ENCODE measurements around the gene PRSS8. TPM values are rescaled to one million over a fixed set of nuclear protein-coding genes. Genes with fewer than 3 reads are reported as not detected.
A peak's percentile ranks its signal among the peaks of the same experiment; 100 is the strongest.

Gene PRSS8
- total RNA-seq, 1 experiment from 2014 or later = 154 TPM

GRCh38 chr16:31129568-31130335 is 5.8 kb downstream of the PRSS8 start:
- no peak for DNase-seq
- TF ChIP-seq, protein P1, sequence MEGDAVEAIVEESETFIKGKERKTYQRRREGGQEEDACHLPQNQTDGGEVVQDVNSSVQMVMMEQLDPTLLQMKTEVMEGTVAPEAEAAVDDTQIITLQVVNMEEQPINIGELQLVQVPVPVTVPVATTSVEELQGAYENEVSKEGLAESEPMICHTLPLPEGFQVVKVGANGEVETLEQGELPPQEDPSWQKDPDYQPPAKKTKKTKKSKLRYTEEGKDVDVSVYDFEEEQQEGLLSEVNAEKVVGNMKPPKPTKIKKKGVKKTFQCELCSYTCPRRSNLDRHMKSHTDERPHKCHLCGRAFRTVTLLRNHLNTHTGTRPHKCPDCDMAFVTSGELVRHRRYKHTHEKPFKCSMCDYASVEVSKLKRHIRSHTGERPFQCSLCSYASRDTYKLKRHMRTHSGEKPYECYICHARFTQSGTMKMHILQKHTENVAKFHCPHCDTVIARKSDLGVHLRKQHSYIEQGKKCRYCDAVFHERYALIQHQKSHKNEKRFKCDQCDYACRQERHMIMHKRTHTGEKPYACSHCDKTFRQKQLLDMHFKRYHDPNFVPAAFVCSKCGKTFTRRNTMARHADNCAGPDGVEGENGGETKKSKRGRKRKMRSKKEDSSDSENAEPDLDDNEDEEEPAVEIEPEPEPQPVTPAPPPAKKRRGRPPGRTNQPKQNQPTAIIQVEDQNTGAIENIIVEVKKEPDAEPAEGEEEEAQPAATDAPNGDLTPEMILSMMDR (conservative IDR thresholded peaks at IDR 0.05) = no peak
- POLR2A ChIA-PET (ENCODE audit: unreplicated experiment) = interaction anchor here (0.6 to 1.4 kb wide), 2 partner anchors 12 to 51 kb away, joined by 10 to 15 read pairs; partner anchors contain the start of gene KAT8

DNA sequence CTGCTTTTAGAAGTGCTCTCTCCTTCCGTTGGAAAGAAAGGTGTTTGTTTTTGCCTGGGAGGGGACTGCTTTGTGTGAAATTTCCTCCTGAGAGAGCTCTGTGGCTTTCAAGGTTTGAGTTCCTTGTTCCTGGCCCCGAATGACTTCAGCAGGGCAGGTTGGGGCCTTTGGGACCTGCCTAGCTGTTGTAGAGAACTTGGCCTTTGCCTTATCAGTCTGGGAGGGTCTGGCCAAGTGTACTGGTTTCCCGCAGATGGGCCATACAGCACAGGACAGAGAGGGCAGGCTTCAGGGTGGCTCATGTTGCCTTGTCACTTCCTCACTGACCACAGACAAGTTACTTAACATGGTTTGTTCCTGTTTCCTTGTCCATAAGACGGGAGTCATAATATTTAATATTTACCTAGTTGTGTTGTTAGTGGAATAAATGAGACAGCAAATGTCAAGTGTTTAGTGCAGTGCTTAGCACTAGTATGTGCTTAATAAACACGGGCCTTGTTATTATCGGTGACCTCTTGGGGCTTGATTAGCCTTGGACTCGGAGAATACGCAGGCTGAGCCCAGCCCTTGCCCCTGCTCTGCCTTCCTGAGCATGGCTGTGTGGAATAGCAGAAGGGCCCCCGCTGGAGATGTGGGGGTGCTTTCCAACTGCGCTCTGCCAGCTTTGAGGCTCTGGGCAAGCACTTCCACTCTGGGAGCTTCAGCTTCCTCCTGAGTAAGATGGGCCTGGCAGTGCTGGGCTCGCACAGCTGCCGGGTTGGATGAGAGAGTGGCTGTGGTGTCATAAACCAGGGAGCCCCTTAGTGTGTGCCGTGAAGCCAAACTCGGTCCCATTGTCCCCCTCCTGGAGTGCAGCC is 6.6 kb downstream of the PRSS8 start:
- Histone ChIP-seq H3F3A (ENCODE audit: insufficient read depth, low read depth) (peaks cover 57% of the 10 kb centered on the region), H2AFZ (no peak overlapping the region), H3K9me3 (ENCODE audit: insufficient read depth, low read depth) (no peaks in the 10 kb centered on the region), H3K4me2 (peak overlapping the region; percentile 61), H3K27me3 (ENCODE audit: insufficient read depth, low read depth) (no peaks in the 10 kb centered on the region), H3K27ac (peak overlapping the region; percentile 91), H3K9me2 (ENCODE audit: insufficient read depth) (no peaks in the 10 kb centered on the region), H3K79me2 (ENCODE audit: low read depth) (peaks cover 7% of the 10 kb centered on the region; the same call in 1 of the 2 replicates), H3K36me3 (ENCODE audit: low read depth) (no peaks in the 10 kb centered on the region; the same call in 1 of the 2 replicates), H3K4me1 (replicated peaks; ENCODE audit: insufficient read depth) (peaks cover 56% of the 10 kb centered on the region), H3K4me3 (no peak overlapping the region), H4K20me1 (ENCODE audit: insufficient read depth) (no peaks in the 10 kb centered on the region)
- CTCF ChIA-PET = no interaction called here
- no peak for TF ChIP-seq EZH2 (IDR thresholded peaks at IDR 0.05; ENCODE audit: low read depth)
- TF ChIP-seq, protein P1 (conservative IDR thresholded peaks at IDR 0.05) = no peak
- BruUV-seq (replicated peaks) = no TSS peak
- peak; percentile 69 to 94 for DNase-seq
- POLR2A ChIA-PET (ENCODE audit: unreplicated experiment) = interaction anchor here (0.6 to 1.4 kb wide), 3 partner anchors 11 to 143 kb away, joined by 6 to 15 read pairs (median 11); partner anchors contain the start of gene KAT8
- intact Hi-C loops (cut with micrococcal nuclease; ENCODE audit: unreplicated experiment) = no loop called here

More at GRCh38 chr16:31129568-31130335, 5.8 kb downstream of the PRSS8 start:
- no TSS peak for BruUV-seq (replicated peaks)
- H4K20me1 ChIP-seq (ENCODE audit: insufficient read depth) = no peaks in the 10 kb centered on the region
- no peak overlapping the region for H2AFZ ChIP-seq
- CTCF ChIA-PET = interaction anchor here (2.0 kb wide), 1 partner anchor 13 kb away, joined by 32 read pairs; no protein-coding TSS in a partner anchor
- no peak overlapping the region for H3K4me3 ChIP-seq
- H3K36me3 ChIP-seq (ENCODE audit: low read depth) = no peaks in the 10 kb centered on the region; the same call in 1 of the 2 replicates
- peak overlapping the region; percentile 61 for H3K4me2 ChIP-seq
- intact Hi-C loops (cut with micrococcal nuclease; ENCODE audit: unreplicated experiment) = loop anchor here (2.0 kb wide), 1 partner anchor 13 kb away; the partner anchor contains the start of gene KAT8
- H3F3A ChIP-seq (ENCODE audit: insufficient read depth, low read depth) = peaks cover 63% of the 10 kb centered on the region
- H3K4me1 ChIP-seq (replicated peaks; ENCODE audit: insufficient read depth) = peaks cover 64% of the 10 kb centered on the region
- H3K9me3 ChIP-seq (ENCODE audit: insufficient read depth, low read depth) = no peaks in the 10 kb centered on the region
- H3K9me2 ChIP-seq (ENCODE audit: insufficient read depth) = no peaks in the 10 kb centered on the region
- H3K27me3 ChIP-seq (ENCODE audit: insufficient read depth, low read depth) = no peaks in the 10 kb centered on the region
- peak overlapping the region; percentile 91 for H3K27ac ChIP-seq
- H3K79me2 ChIP-seq (ENCODE audit: low read depth) = peaks cover 12% of the 10 kb centered on the region; the same call in 1 of the 2 replicates

GRCh38 chr16:31127182-31127581 is 8.3 kb downstream of the PRSS8 start:
- H3K27ac ChIP-seq = peak overlapping the region; percentile 91
- POLR2A ChIA-PET (ENCODE audit: unreplicated experiment) = no interaction called here
- TF ChIP-seq, protein P1 (conservative IDR thresholded peaks at IDR 0.05) = no peak
- TF ChIP-seq EZH2 (IDR thresholded peaks at IDR 0.05; ENCODE audit: low read depth) = no peak

More at GRCh38 chr16:31127182-31127581, 8.3 kb downstream of the PRSS8 start:
- no peaks in the 10 kb centered on the region for H3K79me2 ChIP-seq (ENCODE audit: low read depth)
- peaks cover 54% of the 10 kb centered on the region for H3F3A ChIP-seq (ENCODE audit: insufficient read depth, low read depth)
- CTCF ChIA-PET = no interaction called here
- intact Hi-C loops (cut with micrococcal nuclease; ENCODE audit: unreplicated experiment) = no loop called here
- no peaks in the 10 kb centered on the region for H4K20me1 ChIP-seq (ENCODE audit: insufficient read depth)
- BruUV-seq (replicated peaks) = no TSS peak
- H2AFZ ChIP-seq = no peak overlapping the region
- peaks cover 3% of the 10 kb centered on the region; the same call in 1 of the 2 replicates for H3K36me3 ChIP-seq (ENCODE audit: low read depth)
- peak overlapping the region; percentile 61; the same call in 1 of the 2 replicates for H3K4me2 ChIP-seq
- no peak for DNase-seq
- no peaks in the 10 kb centered on the region for H3K9me3 ChIP-seq (ENCODE audit: insufficient read depth, low read depth)
- H3K4me1 ChIP-seq (replicated peaks; ENCODE audit: insufficient read depth) = peaks cover 51% of the 10 kb centered on the region
- no peaks in the 10 kb centered on the region for H3K27me3 ChIP-seq (ENCODE audit: insufficient read depth, low read depth)
- no peak overlapping the region for H3K4me3 ChIP-seq
- no peaks in the 10 kb centered on the region for H3K9me2 ChIP-seq (ENCODE audit: insufficient read depth)
